Endometrial microvascular endothelial cells (primary cell): ENCODE results near the gene CLDN22. TPM values are rescaled to one million over a fixed set of nuclear protein-coding genes. Genes with fewer than 3 reads are reported as not detected.
"Not testable (repeated sequence)": the region's sequence is repeated elsewhere in the genome, so short reads cannot be mapped to it uniquely, and the experiment has no call there.

Source experiments
- in situ Hi-C: cut with HindIII; loops from 2 replicates; pipeline ENCODE4 v1.10.0; 2017; ENCODE audit warnings: low sequenced_read_pairs, low pct_unique_long_range_greater_than_20kb; ENCODE audit errors: inconsistent ontology term
- total RNA-seq: library from RNA; depleted of rRNA; stranded (reverse); fragments of >200 nt; gene quantifications from one replicate; pipeline ENCODE4 v1.2.3, GENCODE V29; 2015; ENCODE audit errors: inconsistent ontology term

CLDN22 gene
- total RNA-seq, 1 donor from 2014 or later, result not detected

DNA sequence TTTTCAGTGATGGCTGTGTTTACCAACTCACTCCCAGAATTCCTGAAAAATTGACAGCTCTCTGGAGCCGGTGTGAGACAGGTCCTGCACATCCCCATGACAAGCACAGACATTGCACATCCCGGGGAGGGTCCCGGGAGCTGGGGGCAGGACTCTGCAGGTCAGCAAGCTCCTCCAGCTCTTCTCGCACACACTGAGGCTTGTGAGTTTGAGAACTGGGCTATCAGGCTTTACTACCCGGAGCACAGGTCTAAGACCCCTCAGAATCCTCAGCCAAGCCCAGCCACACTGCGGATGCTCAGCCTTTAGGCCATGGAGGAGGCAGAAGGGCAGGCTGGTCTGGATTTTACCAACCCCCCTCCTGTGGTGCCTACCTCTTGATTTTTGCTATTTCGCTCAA, 7.8 kb upstream of the CLDN22 start:
- in situ Hi-C loops, result no loop called here

- in situ Hi-C loops, result no loop called here
These were observed 6.8 kb upstream of the CLDN22 start for GRCh38 chr4:183326853-183327252.

GRCh38 chr4:183326387-183326786, 6.3 kb upstream of the CLDN22 start:
- in situ Hi-C loops, result not testable (repeated sequence)

DNA sequence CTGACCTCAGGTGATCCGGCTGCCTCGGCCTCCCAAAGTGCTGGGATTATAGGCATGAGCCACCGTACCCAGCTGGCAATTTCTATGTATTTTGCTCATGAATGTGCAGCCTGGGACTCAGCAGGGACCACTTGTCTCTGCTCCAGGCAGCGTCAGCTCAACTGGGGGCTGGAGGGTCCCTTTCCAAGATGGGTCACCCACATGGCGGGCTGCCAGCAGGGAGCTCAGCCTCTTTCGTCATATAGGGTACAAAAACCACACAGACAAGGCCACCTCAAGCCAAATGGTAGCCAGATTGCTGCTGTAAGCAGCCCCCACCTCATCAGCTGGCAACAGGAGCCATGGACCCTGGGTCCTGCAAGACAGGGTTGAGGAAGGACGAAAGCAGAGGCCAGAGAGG, 4.5 kb upstream of the CLDN22 start:
- in situ Hi-C loops, result no loop called here

GRCh38 chr4:183324056-183324455, 4.0 kb upstream of the CLDN22 start:
- in situ Hi-C loops, result not testable (repeated sequence)

GRCh38 chr4:183323295-183323694, 3.2 kb upstream of the CLDN22 start:
- in situ Hi-C loops, result no loop called here

DNA sequence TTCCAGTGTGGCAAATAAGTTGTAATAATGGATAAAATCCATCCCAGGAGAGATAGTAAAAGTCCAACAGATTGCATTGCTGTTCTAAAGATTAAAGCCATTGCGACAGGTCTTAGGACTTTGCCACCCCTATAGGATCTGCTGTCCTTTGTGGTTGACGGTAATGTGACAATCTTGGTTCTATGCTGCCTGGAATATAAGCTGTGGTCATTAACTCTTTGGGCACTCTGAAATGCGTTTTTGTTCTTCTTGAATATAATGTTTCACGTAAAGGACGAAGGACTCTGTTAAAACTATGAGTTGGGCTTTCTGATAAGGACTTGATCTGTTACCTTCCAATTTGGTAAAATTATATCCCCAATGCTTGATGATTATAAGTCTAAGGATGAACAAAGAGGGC, 2.2 kb upstream of the CLDN22 start, which contains the start of gene CLDN24:
Gene CLDN24, minus strand, starts transcription at position 101 of the 400 bp plus-strand sequence. Its CDS starts 0 bp downstream, at position 101.
- in situ Hi-C loops, result no loop called here

DNA sequence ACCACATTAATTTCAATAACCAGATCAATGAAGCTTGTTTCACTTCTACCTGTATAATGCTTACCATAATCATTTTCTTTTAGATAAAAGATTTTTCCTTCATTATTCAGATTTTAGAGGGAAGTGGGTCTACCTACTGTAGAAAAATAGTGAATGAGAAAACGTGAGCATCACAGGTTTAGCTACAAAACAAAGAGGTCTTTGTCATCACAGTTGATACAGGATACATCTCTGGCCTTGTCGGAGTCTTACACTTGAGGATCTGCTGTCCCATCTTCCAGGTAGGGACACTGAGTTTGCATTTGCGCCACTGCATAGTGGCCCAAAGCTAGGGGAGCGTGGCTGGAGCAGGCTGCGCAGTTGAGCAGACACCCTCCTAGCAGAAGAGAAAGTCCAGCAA, 1.4 kb upstream of the CLDN22 start:
- in situ Hi-C loops, result no loop called here

GRCh38 chr4:183321079-183321478, 1.0 kb upstream of the CLDN22 start:
- in situ Hi-C loops, result no loop called here

DNA sequence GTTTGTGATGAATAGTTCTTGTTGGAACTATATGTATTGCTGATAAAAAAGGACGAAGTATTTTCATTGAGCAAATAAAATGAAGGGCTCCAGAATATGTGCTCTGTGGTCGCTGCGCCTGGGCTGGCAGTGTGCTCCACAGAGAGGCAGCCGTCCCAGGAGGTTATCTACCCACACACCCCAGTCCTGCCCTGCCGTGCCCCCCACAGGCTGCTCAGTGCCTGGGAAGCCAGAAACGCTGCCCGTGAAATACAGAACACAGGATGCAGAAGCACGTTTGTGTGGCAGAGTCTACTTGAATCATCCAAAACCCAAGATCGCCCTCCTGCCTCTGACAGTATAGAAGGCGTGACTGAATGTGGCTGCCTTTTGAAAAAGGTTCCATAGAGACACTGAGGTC, 1.4 kb downstream of the CLDN22 start:
- in situ Hi-C loops, result no loop called here

DNA sequence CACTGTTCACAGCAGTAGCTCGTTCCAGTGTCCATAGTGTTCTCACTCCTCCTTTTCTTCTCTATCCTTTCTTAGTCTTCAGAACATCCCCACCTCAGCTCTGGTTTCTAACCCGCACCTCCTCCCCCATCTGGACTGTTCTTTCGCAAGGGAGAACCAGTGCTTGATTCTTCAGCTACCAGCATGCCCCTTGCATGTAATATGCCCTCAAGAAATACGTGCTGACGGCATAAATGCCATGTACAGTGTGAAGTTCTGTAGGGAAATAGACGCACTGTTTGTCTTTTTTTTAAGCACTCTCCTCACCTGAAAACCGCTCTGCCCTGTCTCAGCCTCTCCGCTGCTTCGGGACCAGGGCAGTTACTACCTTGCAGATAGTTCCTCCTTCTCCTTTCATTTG, 5.3 kb downstream of the CLDN22 start:
- in situ Hi-C loops, result no loop called here

- in situ Hi-C loops, result no loop called here
These were observed 5.7 kb downstream of the CLDN22 start for GRCh38 chr4:183314336-183314735.

GRCh38 chr4:183312841-183313240, 7.2 kb downstream of the CLDN22 start:
- in situ Hi-C loops, result no loop called here

DNA sequence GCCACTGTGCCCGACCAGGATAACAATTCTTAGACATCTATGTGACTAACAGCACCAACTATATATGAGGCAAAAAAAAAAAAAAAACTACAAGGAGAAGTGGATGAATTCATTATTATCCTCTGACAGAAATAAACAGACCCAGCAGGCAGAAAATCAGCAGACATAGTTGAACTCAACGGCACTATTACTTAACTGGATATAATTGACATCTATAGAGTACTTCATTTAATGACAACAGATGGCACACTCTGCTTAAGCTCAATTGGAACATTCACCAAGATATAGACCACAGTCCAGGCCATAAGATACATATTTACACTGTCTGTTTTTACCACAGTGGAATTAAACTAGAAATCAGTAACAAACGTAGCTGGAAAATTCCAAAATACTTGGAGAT, 13.3 kb downstream of the CLDN22 start:
- in situ Hi-C loops, result no loop called here

- in situ Hi-C loops, result no loop called here
These were observed 15.5 kb downstream of the CLDN22 start for GRCh38 chr4:183304538-183304937.

GRCh38 chr4:183304067-183304466, 16.0 kb downstream of the CLDN22 start:
- in situ Hi-C loops, result no loop called here

GRCh38 chr4:183303301-183303700, 16.8 kb downstream of the CLDN22 start:
- in situ Hi-C loops, result no loop called here

DNA sequence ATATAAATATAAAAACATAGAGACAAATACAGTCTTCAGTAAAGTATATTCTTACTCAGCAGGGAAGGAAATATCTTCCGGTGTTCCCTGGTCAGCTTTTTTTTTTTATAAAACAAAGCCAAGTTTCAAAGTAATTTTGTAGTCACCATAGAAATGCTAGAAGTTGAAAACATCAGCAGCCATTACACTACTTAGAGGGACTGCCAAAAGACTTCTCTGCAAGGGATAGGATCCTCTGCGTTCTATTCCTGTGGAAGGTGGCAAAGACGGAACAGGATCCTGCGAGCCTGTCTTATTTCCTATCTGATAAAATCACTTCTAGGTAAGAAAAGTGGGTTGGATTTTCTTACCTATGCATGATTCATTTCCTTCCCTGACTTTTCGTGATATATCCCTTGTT, 19.4 kb downstream of the CLDN22 start:
- in situ Hi-C loops, result no loop called here

DNA sequence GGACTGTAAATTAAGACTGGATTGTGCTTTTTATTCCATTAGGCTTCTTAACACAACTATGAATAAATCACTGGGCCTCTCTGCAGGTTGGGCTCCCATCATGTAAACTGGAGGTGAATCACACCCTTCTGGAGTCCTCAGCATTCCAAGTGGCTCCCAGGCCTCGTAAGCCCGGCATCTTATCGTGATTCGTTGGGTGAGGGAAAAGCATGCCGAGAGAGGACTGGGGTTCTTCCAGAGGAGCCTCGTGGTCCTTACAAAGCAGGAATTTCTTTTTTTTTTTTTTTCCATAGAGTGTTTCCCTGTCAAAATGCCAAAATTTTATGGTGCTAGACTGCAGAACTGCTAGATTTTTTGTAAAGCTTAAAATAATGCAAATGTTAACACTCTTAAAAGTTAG, 20.0 kb downstream of the CLDN22 start:
- in situ Hi-C loops, result no loop called here

DNA sequence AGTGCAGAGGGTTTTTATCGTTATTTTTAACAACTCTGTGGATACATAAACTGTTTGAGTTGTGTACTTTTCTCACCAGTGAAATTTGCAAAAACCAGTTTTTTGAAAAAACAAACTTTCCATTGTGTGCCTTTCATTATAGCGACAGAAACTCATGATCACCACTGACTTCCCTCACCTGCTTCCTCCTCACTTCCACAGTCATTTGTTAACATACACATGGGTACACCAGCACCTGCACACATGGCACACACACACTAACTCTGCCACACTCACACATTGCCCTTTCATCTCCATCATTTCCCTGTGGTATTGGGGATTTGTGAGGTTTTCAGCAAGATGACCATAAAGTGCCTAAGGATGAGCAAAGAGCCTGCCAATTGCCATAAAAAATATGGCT, 20.6 kb downstream of the CLDN22 start:
- in situ Hi-C loops, result no loop called here

GRCh38 chr4:183297675-183298074, 22.4 kb downstream of the CLDN22 start:
- in situ Hi-C loops, result no loop called here

DNA sequence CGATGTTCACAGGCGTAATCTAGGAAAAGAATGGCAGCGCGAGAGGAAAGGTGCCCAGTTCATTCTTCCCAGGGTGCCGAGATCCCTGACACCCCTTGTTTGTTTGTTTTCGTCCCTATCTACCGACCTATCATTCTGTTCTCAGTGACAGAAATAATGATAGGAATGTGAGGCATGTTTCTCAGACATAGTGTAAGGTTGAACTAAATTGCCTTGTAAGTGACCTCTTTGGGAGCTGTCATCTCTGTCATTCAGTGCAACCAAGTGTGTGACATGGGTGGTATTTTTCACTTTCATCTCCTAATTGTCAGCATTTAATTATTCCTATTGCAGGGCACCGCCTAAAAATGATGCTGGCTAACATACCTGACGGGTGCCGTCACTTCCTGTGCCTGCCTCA, 24.4 kb downstream of the CLDN22 start:
- in situ Hi-C loops, result no loop called here
